Islet precursor cell (in vitro differentiated cells): ENCODE data around the gene CDK19.

ENCODE experiments used
- DNase-seq: peaks from one replicate; pipeline ENCODE4 v3.0.0-alpha.2; 2018

The CDK19 gene

DNA sequence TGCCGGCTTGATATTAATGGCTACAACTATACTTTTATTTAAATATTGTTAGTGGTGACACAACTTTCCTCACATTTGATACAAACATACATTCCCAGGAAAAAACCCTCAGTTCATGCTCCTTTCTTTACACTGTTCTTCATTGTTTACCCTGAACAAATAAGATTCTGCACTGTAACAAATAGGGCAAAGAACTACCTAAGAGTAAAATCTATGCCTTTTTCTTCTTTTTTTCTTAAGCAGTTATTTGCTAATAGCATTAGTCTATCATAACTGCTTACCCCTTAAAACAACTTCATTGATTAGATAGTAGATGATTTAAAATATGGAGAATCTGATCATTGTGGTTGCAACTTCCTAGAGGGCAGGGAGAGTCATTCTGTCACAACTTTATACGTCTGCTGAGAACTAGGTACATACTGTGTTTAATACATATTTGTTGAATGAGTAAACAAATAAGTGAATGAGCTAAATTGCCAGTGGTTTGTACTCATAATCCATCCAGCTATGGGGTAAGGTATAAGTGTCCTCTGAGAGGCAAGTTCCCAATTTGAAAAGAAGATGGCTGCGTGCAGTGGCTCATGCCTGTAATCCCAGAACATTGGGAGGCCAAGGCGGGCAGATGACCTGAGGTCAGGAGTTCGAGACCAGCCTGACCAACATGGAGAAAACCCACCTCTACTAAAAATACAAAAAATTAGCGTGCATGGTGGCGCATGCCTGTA is 161.0 kb downstream of the CDK19 start:
- no peak for DNase-seq

- DNase-seq, result no peak
Measured at GRCh38 chr6:110653381-110653780, 161.9 kb downstream of the CDK19 start.

DNA sequence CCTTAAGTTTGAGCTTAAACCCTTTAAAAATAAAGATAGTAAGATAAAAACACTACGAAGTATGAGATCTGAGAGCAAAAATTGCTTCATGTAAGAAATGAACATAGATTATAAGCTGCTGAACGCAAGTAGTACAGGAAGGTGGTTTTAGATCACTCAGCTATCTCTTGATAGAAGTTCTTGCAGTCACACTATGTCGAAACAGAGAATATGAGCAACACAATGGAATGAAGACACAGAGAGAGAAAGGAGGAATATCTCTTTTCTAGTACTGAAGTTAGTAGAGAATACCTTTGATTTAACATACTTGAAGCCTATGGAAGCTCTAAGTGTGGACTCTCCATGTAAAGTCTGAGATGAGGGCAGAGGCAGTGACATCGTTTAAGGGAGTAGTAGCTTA is 162.7 kb downstream of the CDK19 start:
- DNase-seq, result no peak

- DNase-seq, result no peak
Measured at GRCh38 chr6:110650755-110651154, 164.5 kb downstream of the CDK19 start.

- no peak for DNase-seq
Measured at GRCh38 chr6:110649704-110650103, 165.6 kb downstream of the CDK19 start.

DNA sequence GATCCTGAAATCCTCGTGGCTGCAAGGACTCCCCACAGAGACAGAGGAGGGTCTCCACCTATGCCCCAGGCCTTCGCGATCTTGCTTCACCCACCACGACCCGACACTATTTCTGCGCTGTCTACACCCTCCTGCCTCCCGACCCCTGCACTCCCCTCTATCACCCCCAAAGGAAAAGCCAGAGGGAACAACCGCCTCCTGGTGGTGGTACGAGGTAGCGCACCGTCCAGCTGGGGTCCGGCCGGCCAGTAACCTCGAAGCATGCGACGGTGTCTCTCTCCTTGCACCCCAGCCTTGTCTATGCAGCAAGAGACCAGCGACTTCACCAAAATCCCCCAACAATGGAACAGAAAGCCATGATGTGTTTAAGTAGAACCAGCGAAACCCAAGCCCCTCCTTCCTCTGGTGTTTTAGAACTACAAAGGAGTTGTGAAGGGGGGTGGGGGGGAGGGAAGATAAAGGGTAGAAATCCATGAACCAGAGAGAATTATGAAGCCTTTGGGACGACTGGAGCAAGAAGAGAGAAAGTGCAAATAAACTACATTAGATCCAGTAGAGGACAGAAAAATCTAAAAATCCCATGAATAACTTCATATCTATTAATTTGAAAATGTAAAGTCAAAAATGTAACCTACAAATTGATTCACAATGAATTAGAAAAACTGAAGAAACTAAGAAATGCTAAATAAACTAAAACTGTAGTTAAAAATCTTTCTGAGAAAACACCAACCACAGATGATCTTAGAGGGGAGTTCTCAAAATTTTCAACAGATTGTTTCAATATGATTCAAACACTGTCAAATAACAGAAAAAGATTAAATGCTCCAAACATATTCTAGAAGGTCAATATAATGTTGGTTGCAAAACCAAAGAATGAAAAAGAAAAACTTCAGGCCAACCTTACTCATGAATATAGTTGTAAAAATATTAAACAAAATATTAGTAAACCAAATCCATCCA is 168.0 kb downstream of the CDK19 start:
- DNase-seq, result no peak

- no peak for DNase-seq
Measured at GRCh38 chr6:110646419-110646698, 168.9 kb downstream of the CDK19 start.

DNA sequence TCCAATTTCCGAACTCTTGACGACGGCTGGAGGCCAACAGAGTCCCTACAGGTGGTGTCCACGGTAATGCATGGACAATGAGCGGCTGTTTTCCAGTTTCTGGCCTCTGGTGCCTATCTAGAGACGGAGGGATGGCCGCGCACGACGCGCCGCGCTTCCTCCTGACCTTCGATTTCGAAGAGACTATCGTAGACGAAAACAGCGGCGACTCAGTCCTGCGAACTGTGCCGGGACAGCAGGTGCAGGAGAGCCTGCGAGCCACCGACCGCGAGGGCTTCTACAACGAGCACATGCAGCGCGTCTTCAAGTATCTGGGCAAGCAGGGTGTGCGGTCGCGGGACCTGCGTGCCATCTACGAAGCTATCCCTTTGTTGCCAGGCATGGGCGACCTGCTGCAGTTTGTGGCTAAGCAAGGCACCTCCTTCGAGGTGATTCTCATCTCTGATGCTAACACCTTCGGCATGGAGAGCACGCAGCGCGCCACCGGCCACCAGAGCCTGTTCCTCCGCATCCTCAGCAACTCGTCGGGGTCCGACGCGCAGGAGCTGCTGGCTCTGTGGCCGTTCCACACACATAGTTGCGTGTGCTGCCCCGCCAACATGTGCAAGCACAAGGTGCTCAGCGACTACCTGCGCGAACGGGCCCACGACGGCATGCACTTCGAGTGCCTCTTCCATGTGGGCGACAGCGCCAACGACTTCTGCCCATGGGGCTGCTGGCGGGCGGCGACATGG is 169.4 kb downstream of the CDK19 start:
- DNase-seq, result no peak

DNA sequence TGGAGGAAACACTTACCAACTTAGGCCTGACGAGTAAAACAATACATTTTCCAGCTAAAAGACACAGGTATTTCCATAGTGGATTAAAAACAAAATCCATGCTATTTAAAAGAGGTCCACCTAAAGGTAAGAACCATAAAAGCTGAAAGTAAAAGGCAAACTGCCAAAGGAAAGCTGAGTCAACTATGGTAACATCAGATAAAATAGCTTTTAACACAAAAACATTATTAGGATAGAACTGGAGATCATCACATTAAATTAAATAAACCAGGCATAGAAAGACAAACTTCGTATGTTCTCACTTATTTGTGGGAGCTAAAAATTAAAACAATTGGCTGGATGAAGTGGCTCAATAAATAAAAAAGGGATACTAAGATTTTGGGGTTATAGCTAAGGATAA is 172.1 kb downstream of the CDK19 start:
- no peak for DNase-seq

- no peak for DNase-seq
Measured at GRCh38 chr6:110642711-110643110, 172.6 kb downstream of the CDK19 start.

DNA sequence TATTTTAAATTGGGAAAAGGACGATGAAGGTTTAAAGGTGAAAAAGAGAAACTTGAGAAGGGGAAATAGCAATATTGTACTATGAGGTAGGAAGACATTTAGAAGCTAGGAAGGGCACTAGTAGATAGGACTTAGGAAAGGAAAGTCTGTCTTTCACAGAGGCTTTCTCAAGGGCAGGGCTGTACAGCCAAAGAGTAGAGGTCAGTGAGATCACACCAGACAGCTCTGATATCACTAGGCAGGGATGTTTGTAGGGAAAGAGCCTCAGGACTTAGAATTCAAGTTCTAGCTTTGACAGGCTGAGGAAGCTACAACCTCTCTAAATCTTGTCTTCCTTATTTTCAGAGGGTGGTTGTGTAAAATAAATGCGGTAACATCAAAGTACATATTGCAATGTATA is 178.5 kb downstream of the CDK19 start:
- no peak for DNase-seq

DNA sequence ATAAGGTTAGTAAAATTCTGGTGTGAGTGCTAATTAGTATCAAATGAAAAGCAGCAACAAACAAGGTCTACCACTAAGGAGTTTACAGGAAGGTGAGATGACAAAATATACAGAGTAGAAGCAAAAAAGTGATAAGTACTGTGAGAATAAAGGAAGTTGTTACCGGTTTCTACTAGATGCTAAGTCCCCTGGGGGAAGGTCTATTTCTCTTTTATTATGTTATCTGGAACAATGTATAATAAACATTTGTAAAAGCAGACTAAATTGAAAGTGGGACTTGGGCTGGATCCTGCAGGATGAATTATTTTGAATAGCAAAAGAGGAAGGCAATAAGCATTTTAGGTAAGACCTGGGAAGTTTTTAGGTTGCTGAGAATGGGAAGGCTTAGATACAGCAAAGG is 180.2 kb downstream of the CDK19 start:
- DNase-seq, result no peak

GRCh38 chr6:110633731-110634213 is 181.5 kb downstream of the CDK19 start:
- no peak for DNase-seq

GRCh38 chr6:110629153-110629552 is 186.1 kb downstream of the CDK19 start:
- no peak for DNase-seq

- DNase-seq, result no peak
Measured at GRCh38 chr6:110628330-110628729, 186.9 kb downstream of the CDK19 start.

DNA sequence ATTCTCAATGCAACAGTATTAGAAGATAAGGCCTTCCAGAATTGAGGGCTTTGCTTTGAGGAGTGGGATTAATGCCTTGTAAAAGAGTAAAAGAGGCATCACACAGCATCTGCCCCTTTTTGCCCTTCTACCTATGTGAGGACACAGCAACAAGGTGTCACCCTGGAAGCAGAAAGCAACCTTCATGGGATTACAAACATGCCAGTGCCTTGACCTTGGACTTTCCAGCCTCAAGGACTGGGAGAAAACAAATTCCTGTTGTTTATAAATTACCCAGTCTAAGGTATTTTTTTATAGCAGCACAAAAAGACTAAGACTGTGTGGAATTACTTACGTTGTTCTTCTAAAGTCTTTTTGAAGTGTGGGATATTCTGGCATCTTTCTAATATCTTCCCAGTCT is 188.8 kb downstream of the CDK19 start:
- DNase-seq, result no peak

DNA sequence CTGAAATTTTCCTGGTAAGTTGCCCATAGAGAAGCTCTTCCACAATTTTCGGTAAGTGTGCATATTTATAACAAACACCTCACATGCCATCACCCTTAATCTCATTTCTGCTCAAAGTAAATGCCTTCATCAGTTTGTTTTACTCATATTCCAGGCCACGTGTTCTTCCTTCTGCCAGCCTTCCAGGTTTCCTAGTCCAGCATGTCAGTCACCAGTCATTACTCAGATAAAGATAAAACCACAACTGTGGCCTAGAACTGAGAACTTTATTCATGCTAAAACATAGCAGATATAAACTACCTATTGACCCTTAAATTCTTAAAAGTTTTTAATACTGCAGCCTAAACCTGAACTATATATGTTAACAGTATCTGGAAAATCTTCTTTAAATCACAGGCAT is 189.4 kb downstream of the CDK19 start:
- no peak for DNase-seq

DNA sequence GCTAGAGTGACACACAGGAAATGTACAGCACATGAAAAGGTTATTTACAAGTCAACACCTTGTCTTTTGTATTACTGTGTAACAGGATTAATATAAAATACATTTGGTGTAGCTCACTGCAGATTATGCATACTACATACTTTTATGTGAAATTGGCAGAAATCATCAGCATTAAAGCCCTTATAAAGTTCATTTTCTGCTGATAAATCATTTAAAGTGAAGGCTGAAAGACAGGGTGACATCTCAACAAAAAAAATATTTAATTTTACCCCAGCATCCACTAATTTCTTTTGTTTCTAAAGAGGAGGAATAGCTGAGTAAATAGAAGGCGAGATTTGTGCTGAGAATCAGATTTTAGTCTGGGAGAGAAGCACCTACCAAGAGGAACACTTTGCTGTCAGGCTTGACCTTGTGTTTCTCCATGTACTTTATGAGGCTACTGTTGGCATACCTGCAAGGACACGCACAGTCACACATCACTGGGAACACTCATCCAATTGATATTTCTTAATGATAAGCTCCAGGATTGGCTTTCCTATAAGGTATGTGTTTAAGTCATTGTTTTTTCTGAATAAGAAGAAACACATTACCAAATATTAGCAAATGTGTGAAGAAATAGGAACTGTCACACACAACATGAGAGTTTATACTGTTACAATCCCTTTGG is 192.2 kb downstream of the CDK19 start:
- DNase-seq, result no peak

- DNase-seq, result no peak
Measured at GRCh38 chr6:110621061-110621460, 194.2 kb downstream of the CDK19 start.

- no peak for DNase-seq
Measured at GRCh38 chr6:110620065-110620464, 195.2 kb downstream of the CDK19 start.

- DNase-seq, result no peak
Measured at GRCh38 chr6:110619275-110619908, 195.9 kb downstream of the CDK19 start.

DNA sequence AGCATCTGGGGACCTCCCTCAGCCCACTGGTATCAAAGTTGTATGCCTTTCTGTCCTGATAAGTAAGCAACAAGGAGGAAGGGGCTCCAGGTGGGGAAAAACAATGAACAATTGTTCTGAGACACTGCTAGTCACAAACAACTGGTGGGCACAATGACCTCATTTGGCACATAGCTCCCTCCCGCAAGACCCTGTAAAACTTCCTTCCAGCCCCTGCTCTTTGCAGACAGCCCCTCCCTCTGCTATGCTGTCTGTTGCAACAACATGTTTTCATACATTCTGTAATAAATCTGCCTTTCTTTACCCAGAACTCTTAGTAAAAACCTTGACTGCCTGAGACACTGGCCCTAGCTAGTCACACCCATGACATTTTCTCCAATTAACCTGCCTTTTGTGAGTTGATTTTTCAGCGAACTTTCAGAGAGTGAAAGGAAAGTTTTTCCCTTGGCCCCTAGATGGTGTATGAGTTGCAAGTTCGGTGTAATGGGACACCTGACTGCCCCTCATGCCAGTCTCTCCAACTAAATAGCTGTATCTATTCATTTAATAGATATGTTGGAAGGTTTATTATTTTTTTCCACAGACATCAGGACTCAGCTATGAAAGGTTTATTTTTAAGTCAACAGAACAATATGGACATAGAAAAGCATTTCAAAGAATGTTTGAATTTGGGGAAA is 196.5 kb downstream of the CDK19 start:
- peak; percentile 63 for DNase-seq
